Measurements from ENCODE around the gene DLG2.

Gene DLG2

DNA sequence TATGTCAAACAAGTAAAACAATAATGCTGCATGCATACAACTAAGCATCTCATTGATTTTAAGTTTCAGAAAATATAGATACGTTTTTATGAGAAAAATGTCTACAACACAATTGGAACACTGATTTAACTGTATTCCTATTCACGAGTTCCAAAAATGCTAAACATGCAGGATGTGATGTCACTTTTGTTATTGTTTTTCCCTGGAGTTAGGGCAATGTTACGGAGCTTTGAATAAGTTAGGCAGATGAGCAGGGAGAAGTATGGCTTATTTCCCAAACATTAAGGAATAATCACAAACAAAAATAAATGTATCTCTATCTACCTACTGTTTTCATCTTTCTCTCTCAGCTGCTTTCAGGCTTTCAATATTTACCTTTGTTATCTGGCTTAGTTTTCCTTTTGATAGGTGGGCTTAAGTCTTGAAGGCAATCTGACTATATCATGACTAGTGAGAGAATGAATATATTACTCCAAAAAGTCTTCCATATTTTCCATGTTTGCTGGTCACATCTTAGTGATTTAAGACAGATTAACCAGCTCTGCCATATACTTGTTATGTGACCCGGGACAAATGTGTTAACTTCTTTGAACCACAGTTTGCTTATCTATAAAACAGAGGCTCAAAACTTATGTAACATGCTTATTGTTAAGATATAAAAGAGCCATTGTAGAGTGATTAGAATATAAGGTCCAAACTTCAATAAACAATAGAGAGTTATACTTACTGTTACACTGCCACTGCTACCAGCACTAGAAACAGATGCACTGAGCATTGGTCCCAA, 1486.6 kb downstream of the DLG2 start:
- no peak for DNase-seq

DNA sequence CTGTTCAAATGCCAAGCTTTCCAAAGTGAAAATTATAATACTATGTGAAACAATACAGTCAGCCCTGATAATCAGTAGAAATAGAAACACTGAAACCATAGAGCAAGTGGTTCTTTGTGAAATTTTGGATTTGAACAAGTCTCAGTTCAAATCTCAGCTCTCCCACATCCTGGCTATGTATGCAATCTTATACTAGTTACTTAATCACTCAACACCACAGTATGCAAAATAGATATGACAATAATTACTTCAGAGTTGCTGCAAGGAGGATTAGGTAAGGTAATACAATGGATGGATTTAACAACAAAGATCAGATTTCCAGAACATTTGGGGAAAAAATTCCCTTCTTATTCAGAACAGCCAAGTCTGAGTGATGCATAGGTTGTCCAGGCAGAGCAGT, 1489.2 kb downstream of the DLG2 start:
- no peak for DNase-seq

DNA sequence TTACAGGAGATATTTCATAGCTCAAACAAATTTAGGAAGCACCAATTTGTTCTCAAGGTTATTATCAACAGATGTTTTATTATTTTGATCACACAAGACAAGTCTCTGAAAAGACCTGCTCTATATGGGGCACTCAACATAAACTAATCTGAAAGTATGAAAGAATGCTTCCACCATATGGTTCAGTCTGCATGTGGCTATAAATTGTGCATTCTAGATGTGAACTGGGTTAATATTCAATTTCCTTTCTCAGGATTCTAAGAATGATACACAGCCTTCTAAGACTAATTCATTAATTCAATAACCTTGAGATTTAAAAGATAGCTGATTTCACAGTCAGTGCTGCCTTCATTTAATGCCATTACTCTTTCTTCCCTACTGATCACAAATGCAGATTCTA, 1489.6 kb downstream of the DLG2 start:
- no peak for DNase-seq

DNA sequence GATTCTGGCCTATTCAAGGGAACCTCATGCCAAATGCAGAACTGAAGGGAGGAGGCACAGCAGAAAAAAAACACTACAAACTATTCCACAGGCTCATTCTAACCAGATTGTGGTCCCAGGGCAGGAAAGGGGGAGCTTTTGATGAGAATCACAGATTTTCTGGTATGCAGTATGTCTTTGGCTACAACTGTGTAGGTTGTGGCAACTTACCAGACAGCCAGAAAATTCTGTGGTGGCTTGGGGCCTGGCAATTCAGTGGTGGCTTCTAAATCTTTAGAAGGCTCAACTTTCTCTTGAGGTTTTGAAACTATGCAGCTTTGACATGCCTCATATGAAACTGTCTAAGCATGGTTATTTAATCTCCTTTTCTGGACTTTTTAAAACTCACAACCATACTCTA, 1490.2 kb downstream of the DLG2 start:
- no peak for DNase-seq

DNA sequence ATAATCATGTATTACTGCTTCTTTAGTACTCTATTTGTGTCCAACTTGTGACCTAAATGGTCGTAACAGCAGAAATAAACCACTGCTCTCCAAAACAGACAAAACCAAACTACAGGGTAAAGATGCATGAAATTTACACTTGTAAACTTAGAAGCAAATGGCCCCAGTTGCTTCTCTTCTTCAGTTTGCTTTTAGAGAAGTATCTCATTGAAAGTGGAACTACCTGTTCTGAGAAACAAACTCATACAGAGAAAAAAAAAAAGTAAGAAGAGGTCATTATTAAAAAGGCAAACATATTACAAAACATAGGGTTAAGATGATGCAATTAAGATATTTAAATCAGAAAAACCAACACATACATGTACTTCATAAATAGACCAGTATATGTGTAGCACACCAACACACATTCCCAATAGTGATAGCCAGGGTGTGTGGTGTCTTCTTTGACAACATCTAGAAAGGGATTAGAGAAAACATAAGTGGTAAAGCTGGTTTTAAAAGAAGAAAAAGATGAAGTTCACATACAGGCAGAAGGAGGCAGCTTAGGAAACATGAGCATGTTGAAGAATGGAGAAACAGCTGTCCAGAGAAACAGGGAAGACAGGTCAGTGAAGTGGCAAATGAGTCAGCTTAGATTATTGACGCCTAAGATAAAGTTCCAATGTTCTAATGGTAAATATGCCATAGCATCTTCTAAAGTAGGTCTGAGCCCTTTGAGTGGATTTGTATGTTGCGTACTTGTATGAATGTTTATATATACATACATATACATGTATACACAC, 1496.3 kb downstream of the DLG2 start:
- DNase-seq, result no peak

DNA sequence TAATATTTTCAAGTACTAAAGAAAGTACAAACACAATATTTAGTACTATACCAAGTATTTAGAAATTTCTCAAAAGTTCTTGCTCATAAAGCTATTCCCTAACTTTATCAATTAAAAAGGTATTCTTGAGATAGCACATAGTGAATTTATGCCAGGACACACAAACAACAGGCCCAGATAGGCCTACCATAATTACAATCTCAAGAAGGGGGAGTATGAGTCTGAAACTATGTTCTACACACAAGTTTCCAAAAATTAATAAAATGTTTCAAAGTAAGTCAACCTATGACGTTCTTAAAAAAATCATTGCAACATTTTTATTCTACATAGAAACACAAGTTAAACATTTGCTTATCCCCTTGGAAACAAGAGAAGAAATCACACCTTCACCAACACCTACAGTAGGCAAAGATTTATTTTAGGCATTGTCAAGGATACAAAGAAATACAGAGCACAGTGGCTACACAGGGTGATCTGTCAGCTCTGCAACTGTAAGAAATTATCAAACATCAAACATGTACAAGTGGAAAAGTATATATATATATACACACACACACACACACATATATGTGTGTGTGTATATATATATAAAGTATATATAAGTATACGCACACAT, 1497.1 kb downstream of the DLG2 start:
- no peak for DNase-seq

DNA sequence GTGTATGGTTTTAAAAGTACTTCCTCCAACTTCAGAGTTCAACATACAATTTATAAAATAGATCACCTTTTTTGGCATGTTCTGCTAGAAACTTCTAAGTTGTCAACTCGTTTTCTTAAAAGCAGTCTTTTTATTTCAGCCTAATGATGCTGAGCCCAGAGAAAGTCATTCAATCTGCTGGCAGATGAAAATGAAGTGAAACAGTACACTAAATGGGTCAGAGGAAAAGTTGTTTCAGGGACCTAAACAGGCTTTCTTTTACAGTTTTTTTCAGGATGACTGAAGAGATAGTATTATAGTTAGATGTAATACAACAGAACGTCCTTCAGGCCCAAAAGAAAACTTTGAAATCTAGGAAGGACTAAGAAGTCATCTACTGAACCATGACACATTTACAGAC, 1498.3 kb downstream of the DLG2 start:
- DNase-seq, result no peak

DNA sequence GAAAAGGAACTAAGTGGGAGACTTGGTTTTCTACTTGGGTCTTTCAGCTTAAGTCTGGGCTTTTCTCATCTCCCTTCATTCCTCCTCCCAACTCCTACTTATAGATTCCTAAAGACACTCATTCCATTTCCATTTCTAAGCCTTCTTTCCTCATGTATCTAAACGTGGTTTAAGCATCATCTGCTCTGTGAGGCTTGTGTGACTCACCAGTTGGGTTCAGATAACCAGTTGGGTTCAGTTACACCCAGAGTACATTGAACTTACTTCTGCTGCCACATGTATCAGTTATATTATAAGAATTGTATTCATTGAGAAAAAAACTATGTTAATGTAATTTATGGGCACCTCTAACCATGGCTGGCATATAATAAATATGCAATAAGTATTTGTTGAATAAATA, 1509.8 kb downstream of the DLG2 start:
- no peak for DNase-seq

DNA sequence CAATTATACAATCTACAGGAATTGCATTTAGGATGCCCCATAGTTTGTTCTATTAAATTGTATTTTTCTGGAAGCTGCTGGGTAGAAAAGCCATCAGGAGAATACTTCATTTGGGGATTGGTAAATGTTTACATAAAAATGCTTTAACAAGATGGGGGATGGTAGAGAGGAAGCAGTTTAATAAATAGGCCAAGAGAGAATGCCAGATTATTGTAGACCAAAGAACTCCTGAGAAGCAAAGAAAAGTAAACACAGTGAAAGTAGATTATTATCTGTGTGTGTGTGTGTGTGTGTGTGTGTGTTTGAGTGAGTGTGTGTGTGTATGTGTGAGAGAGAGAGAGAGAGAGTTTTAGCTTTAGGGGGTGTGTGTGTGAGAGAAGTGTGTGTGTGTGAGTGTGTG, 1520.6 kb downstream of the DLG2 start:
- no peak for DNase-seq

DNA sequence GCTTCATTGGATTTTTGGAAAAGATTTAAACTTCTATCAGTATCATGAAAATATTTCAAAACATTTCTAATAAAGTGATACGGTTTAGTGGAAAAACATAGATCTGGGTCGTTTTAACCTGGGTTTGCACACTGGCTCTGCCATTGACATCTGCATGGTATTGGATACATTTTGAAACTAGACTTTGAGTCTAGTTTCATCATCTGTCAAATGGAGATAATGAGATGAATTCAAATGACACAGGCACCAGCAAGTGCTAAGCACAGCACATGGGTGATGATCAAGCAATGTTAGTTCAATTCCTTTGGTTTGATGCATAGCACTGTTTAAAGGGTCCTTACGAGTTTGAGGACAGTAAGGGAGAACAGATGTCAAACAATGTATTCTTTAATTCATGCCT, 1522.0 kb downstream of the DLG2 start:
- no peak for DNase-seq

DNA sequence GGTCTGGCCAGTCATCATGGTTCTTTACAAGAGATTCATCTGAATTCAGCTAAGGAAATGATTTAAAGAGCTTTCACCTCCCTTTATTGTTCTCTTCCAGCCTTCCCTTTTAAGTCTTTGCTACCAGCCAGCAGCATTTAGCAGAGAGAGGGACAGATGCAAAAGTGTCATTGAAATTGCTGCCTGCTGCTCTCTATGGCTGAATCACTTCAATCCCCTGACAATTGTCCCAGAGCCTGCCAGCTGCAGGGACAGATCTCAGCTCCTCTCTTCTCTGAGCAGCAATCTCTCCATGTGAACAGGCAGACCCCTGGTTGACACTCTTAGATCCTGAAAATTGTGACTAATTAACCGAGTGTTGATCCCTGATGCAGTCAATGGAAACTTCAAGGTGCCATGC, 1524.0 kb downstream of the DLG2 start:
- DNase-seq, result no peak

DNA sequence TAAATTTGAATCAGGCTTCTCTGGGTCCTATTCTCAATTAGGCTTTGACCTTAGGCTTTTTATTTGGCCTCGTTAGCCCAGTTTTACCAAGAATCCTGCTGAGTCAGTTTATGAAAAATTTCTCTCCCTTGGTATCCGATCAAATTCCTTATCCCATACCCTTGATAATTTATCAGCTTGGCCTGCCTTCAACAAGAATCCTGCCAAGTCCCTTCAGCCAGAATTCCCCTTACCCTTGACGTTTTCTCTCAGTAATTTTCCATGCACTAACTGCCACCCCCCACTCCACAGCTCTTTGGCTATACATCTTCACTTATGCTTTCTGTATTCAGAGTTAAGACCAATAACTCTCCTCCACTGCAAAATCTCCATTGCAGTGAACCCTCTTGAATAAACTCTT, 1530.0 kb downstream of the DLG2 start:
- no peak for DNase-seq

DNA sequence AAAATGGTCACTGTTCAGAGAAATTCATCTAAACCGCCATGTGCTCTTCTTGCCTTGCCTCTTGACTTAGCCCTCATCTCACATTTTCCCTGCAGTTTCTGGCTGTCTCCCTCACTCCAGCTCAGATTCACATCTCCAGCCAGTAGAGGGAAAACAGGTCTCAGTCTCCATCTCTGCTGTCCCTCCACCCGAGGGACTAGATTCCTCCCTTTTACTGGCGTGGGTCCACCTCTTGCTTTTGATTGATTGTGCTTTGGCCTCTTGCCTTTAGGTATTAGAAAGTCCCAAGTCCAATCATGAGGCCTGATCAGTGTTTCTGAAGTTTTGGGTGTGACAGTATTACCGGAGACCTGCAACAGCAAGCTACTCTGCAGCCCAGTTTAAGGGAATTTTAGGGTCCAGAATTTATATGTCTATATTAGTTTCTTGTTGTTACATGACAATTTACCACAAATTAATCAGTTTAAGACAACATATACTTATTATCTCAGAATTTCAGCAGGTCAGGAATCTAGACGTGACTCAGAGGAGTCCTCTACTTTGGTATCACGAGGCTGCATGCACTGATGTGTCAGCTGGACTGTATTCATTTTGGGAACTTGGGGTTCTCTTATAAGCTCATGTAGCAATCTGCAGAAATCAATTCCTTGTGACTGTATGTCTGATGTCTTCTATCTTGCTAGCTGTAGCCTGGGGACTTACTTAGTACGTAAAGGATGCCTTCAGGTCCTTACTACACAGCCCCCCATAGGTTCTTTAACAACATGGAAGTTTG, 1535.7 kb downstream of the DLG2 start:
- DNase-seq, result no peak

DNA sequence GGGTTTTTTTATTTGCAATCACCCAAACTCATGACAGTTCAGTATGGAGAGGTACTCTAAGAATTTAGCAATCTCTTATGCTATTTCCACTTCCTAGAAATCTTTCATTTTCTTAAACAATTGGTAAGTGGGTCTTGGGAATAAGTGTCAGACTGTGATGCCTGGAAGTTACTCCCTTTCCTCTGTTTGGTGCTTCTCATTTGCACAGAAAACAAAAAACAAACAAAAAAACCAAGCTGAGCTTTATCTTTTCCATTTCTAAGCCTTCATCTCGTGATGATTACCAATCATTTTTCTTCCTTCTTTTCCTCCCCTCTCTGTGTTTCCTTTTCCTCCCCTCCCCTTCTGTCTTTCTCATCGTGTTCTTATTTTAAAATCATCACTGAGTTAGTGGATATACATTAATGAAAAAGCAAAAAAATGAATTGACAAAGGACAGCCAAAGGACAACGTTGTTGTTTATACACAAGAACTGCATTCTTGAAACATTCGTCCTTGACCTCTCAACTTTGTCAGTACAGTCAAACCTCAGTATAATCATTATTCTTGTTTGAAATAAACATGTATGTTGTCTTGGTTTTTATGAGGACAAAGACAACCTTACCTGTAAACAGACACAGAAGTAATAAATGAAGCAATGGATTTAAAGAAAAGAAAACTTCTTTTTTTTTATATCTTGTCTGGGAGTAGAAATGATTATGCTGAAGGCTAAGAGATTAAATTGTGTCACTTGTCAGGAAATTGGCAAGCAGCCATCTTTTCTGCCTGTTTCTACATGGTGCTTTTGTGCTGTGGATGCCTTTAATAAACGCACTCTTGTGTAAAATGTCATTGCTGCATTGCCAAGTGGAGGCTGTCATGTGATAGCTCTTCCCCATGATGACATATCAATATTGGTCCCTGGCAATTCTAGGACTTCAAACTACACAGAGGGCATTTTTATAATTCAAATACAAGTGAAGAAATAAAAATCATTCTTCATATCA, 1537.8 kb downstream of the DLG2 start:
- DNase-seq, result no peak

DNA sequence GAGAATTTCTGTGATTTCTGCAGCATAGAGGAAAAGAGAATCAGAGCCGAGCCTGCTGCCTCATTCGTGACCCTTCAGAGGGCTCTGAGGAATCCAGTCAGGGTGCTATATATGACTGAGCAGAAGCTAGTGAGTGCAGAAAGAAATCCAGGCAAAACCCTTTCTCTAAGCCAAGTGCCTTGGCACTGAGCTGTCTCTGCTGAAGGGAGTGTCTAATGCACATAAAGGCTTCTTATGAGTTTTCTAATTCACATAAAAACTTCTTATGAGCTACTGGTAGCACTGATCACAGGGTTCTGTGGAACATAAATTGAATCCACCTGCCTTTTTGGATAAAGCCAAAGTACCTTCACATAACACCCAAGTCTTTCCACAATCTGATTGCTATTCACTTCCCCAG, 1555.3 kb downstream of the DLG2 start:
- no peak for DNase-seq

DNA sequence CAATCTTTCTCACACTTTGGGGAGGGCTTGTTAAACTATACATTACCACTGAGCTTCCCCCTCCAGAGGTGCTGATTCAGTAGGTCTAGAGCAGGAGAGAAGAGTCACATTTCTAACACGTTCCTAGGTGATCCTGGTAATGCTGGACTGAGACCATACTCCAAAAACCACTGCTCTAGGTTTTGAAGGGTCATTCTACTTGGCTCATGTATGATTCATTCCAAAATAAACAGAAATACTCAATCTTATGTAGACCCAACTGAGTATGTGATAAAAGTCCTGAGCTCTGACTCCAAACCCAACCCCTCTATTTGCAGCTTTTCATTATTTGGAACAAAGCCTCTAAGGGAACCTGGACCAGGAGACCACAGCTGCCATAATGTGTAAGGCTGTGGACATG, 1558.1 kb downstream of the DLG2 start:
- no peak for DNase-seq

DNA sequence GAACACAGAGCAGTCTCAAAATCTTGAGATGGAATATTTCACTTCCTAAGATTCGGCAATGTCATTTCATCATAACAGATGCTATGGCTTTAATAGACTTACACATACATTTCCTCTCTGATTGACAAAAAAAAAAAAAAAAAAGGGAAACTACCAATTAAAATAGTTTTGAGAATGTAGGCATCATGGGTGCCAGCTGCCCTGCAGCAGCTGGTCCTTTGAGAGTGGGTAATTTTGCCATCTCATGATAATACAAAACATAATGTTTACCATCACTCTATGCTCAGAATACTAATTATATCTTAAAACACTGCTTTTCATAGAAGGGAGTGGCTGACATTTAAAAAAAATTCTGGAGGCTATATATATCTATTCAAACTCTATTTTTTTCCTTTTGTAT, 1565.4 kb downstream of the DLG2 start:
- DNase-seq, result no peak

DNA sequence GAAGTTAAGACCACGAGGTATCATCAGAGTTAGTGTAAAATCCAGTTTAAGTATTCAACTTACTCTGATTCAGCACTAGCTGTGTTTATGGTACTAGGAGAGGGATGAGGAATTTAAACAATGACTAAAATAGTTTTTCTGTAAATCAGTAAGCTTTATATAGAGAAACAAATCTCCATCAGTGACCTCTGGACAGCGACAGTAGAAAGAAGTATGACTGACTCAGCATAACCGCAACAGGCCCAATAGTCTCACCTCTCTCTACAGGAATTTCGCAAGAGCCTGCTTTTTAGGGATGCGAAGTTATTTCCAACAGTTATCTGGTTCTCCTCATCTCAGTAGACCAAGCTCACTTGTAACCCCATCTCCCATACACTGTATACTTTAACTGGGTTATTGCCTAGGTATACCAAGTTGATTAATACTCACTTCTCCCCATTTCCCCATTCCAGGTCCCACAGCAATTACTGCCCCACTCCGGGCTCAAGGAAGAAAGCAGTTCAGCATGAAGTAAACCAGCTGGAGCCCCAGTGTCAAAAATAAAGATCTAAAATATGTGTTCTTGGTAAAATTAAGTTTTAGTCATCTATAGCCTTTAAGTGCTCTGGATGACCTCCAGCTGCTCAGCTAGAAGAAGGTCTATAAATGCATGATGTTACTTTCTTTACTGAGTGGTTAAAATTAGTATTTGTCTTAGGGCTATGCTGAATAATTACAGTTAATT, 1570.3 kb downstream of the DLG2 start:
- DNase-seq, result no peak

DNA sequence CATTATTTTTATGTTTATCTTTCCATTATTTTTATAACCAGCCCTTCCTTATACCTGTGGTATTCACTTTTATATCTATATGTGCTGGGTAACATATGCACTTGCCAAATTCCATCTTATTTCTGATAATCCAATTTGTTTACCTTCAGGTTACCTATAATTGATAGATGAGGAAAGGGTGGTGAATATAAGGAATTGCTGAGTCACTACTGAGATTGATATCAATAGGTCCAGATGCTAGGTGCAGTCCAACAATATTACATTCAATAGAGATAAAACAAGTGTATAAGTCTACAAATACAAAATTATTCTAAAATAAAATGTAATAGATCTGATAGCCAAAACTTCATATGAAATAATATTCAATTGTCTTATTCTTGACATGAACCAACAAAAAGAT, 1582.0 kb downstream of the DLG2 start:
- DNase-seq, result no peak

DNA sequence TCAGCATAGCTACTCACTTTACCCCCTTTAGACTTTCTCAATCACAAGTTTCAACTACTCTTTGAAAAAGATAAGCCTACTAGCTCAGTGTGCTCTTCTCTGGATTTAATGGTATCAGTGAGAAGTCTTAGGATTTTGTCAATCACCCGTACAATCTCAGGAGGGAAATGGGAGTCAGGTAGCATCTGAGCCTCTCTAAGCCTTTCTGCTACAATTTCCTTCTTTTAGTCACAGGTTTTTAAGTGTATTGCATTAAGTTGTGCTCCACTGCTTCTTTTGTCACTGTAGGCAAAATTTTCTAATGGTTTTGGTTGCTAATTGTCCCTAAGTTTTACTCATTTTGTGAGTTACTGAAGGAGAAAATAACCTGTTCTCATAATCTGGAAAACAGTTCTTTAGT, 1582.4 kb downstream of the DLG2 start:
- no peak for DNase-seq

DNA sequence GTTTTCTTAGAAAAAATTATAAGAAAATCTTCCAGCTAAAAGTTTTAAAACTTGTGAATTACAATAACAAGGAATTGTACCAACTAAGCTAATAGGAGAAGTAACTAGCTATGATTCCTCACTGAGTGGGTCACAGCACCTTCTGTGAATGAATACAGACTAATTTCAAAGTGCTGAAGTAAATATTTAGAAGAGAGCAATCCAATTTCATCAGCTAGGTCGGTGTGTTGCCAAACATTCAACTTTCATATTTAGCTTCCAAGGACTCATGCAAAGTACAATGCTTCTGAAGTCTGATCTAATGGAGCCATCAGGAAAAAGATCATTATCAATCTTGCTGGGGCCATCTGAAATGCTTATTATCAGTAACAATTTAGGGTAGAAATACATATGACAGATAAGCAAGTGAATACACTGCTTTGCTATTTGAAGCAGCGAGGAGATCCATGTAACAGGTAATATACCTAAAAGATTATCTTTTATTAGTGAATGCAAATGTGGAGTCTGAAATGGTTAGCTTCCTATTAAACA, 1590.4 kb downstream of the DLG2 start:
- DNase-seq, result no peak

Measured in CD4-positive, alpha-beta T cell treated with Interleukin-1 beta for 1 hour (primary cell).